Activated CD8-positive, alpha-beta memory T cell treated with anti-CD3 and anti-CD28 coated beads for 1 hour (primary cell): ENCODE results near the gene PEX13.
"Not testable (repeated sequence)": the region's sequence is repeated elsewhere in the genome, so short reads cannot be mapped to it uniquely, and the experiment has no call there.

ENCODE experiments used
- DNase-seq, 2 donors: peaks; one replicate each; pipeline ENCODE4 v3.0.0-alpha.2; 2020; ENCODE audit warnings: low read depth in 1 of 2; ENCODE audit errors: extremely low read depth in 1 of 2

The PEX13 gene

GRCh38 chr2:61006486-61007105, 10.9 kb upstream of the PEX13 start:
- DNase-seq = no peak

- no peak for DNase-seq
These were observed 8.2 kb upstream of the PEX13 start for GRCh38 chr2:61009355-61009754.

GRCh38 chr2:61011678-61012077, 5.8 kb upstream of the PEX13 start:
- DNase-seq = no peak

GRCh38 chr2:61012303-61012702, 5.2 kb upstream of the PEX13 start:
- not testable (repeated sequence) for DNase-seq

GRCh38 chr2:61013382-61013781, 4.1 kb upstream of the PEX13 start:
- no peak for DNase-seq

GRCh38 chr2:61014763-61015162, 2.8 kb upstream of the PEX13 start:
- DNase-seq = no peak

- no peak for DNase-seq
These were observed 1.5 kb upstream of the PEX13 start for GRCh38 chr2:61015976-61016375.

GRCh38 chr2:61016392-61017002, 1.0 kb upstream of the PEX13 start:
- no peak for DNase-seq

GRCh38 chr2:61017003-61017555, 441 bp upstream of the PEX13 start:
- DNase-seq = peak; percentile 17 to 39

GRCh38 chr2:61018318-61018755, 817 bp downstream of the PEX13 start:
- DNase-seq = no peak

GRCh38 chr2:61018798-61019197, 1.3 kb downstream of the PEX13 start:
- DNase-seq = no peak

- DNase-seq = no peak
These were observed 3.7 kb downstream of the PEX13 start for GRCh38 chr2:61021228-61021660.

- no peak for DNase-seq
These were observed 6.2 kb downstream of the PEX13 start for GRCh38 chr2:61023670-61024069.

GRCh38 chr2:61029533-61029932, 12.0 kb downstream of the PEX13 start:
- no peak for DNase-seq

- not testable (repeated sequence) for DNase-seq
These were observed 17.1 kb downstream of the PEX13 start for GRCh38 chr2:61034592-61034991.

GRCh38 chr2:61036643-61037042, 19.1 kb downstream of the PEX13 start:
- not testable (repeated sequence) for DNase-seq

GRCh38 chr2:61042807-61043206, 25.3 kb downstream of the PEX13 start:
- DNase-seq = no peak

GRCh38 chr2:61044636-61045035, 27.1 kb downstream of the PEX13 start:
- no peak for DNase-seq

- no peak for DNase-seq
These were observed 27.7 kb downstream of the PEX13 start for GRCh38 chr2:61045226-61045625.

GRCh38 chr2:61045999-61046398, 28.5 kb downstream of the PEX13 start:
- DNase-seq = no peak

- no peak for DNase-seq
These were observed 38.0 kb downstream of the PEX13 start for GRCh38 chr2:61055557-61055956.

GRCh38 chr2:61057562-61057961, 40.0 kb downstream of the PEX13 start:
- DNase-seq = no peak
